Esophagus squamous epithelium (tissue), 4 donors: ENCODE measurements around the gene YEATS2.

Experiments
- POLR2A ChIP-seq, 4 donors: fragments of 450-650 bp; IDR thresholded peaks; one replicate each; pipeline ENCODE4 v1.6.1; 2017; ENCODE audit warnings: antibody characterized with exemption in 4 of 4, mild to moderate bottlenecking in 4 of 4, moderate library complexity in 3 of 4
- TF ChIP-seq, protein P1 (sequence below), 6 experiments: fragments of 450-650 bp in 4 of 6; fragments of 200-600 bp in 2 of 6; sonication (generic) in 2 of 6; IDR thresholded peaks; one replicate each; pipeline ENCODE4 v1.5.1; 2016 to 2019; ENCODE audit warnings: antibody characterized with exemption in 6 of 6, mild to moderate bottlenecking in 4 of 6, moderate library complexity in 4 of 6

GRCh38 chr3:183807881-183808280 is 110.3 kb downstream of the YEATS2 start:
- TF ChIP-seq POLR2A (IDR thresholded peaks at IDR 0.05): no peak
- TF ChIP-seq, protein P1, sequence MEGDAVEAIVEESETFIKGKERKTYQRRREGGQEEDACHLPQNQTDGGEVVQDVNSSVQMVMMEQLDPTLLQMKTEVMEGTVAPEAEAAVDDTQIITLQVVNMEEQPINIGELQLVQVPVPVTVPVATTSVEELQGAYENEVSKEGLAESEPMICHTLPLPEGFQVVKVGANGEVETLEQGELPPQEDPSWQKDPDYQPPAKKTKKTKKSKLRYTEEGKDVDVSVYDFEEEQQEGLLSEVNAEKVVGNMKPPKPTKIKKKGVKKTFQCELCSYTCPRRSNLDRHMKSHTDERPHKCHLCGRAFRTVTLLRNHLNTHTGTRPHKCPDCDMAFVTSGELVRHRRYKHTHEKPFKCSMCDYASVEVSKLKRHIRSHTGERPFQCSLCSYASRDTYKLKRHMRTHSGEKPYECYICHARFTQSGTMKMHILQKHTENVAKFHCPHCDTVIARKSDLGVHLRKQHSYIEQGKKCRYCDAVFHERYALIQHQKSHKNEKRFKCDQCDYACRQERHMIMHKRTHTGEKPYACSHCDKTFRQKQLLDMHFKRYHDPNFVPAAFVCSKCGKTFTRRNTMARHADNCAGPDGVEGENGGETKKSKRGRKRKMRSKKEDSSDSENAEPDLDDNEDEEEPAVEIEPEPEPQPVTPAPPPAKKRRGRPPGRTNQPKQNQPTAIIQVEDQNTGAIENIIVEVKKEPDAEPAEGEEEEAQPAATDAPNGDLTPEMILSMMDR (IDR thresholded peaks at IDR 0.05): no peak
